Measurements from ENCODE around the gene TTC39C.

Gene TTC39C

GRCh38 chr18:23990474-23991410 lies 23.8 kb upstream of the TTC39C start:
- TF ChIP-seq CTCF (IDR thresholded peaks at IDR 0.05; ENCODE audit: low read depth, low read length): no peak
- no peaks in the 10 kb centered on the region for H3K9me3 ChIP-seq (ENCODE audit: severe bottlenecking)
- no peak overlapping the region for H3K27ac ChIP-seq
- no peaks in the 10 kb centered on the region for H3K27me3 ChIP-seq (ENCODE audit: insufficient read depth, low read depth, severe bottlenecking)
- no peak overlapping the region for H3K4me3 ChIP-seq (ENCODE audit: low read depth, low read length)
- H3K36me3 ChIP-seq: no peaks in the 10 kb centered on the region
- no peak for DNase-seq

GRCh38 chr18:23992089-23992940 lies 22.2 kb upstream of the TTC39C start:
- H3K4me3 ChIP-seq (ENCODE audit: low read depth, low read length): no peak overlapping the region
- no peaks in the 10 kb centered on the region for H3K27me3 ChIP-seq (ENCODE audit: insufficient read depth, low read depth, severe bottlenecking)
- no peak for DNase-seq
- no peak overlapping the region for H3K27ac ChIP-seq
- no peak for TF ChIP-seq CTCF (IDR thresholded peaks at IDR 0.05; ENCODE audit: low read depth, low read length)
- H3K36me3 ChIP-seq: no peaks in the 10 kb centered on the region
- no peaks in the 10 kb centered on the region for H3K9me3 ChIP-seq (ENCODE audit: severe bottlenecking)

GRCh38 chr18:23992941-23993280 lies 21.6 kb upstream of the TTC39C start:
- no peaks in the 10 kb centered on the region for H3K27me3 ChIP-seq (ENCODE audit: insufficient read depth, low read depth, severe bottlenecking)
- DNase-seq: no peak
- H3K36me3 ChIP-seq: no peaks in the 10 kb centered on the region
- H3K27ac ChIP-seq: no peak overlapping the region
- no peak overlapping the region for H3K4me3 ChIP-seq (ENCODE audit: low read depth, low read length)
- no peak for TF ChIP-seq CTCF (IDR thresholded peaks at IDR 0.05; ENCODE audit: low read depth, low read length)
- no peaks in the 10 kb centered on the region for H3K9me3 ChIP-seq (ENCODE audit: severe bottlenecking)

- Histone ChIP-seq H3K27me3 (ENCODE audit: insufficient read depth, low read depth, severe bottlenecking) (no peaks in the 10 kb centered on the region), H3K4me3 (ENCODE audit: low read depth, low read length) (no peak overlapping the region), H3K9me3 (ENCODE audit: severe bottlenecking) (no peaks in the 10 kb centered on the region), H3K27ac (no peak overlapping the region), H3K36me3 (no peaks in the 10 kb centered on the region)
- no peak for TF ChIP-seq CTCF (IDR thresholded peaks at IDR 0.05; ENCODE audit: low read depth, low read length)
- DNase-seq: peak; percentile 62
Observed at GRCh38 chr18:23994361-23994902, 20.1 kb upstream of the TTC39C start.

- Histone ChIP-seq H3K4me3 (ENCODE audit: low read depth, low read length) (no peak overlapping the region), H3K36me3 (no peaks in the 10 kb centered on the region), H3K27me3 (ENCODE audit: insufficient read depth, low read depth, severe bottlenecking) (no peaks in the 10 kb centered on the region), H3K27ac (no peak overlapping the region), H3K9me3 (ENCODE audit: severe bottlenecking) (no peaks in the 10 kb centered on the region)
- DNase-seq: no peak
- TF ChIP-seq CTCF (IDR thresholded peaks at IDR 0.05; ENCODE audit: low read depth, low read length): no peak
Observed at GRCh38 chr18:23995180-23995579, 19.4 kb upstream of the TTC39C start.
